Measurements from ENCODE around the gene CLDN9. TPM values are rescaled to one million over a fixed set of nuclear protein-coding genes. Genes with fewer than 3 reads are reported as not detected.

Gene CLDN9
- total and polyA plus RNA-seq, 2 donors (not counting 1 experiment from before 2014, with no cell fraction given): 0.04 TPM; not detected in 1

DNA sequence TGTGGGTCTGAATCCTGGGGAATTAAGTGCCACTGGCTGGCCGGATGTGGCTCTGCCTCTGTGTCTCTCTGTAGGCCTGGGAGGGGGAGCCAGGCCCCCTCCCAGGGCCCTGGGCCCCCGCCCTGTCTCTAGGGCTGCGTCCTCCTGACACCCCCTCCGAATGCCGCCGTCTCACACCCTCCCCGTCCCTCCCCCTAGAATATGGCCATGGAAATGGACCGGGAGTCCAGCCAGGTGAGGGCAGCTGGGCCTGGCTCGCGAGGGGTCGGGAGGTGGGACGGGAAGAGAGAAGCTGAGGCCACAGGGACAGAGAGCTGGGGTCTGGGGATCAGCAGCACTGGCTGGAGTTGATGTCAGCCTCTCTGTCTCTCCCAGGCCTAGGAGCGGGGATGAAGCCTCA lies 16.4 kb upstream of the CLDN9 start:
- Mint-ChIP-seq H3K27ac (no peak overlapping the region), H3K9me3 (ENCODE audit: insufficient read depth) (no peaks in the 10 kb centered on the region), H3K27me3 (no peaks in the 10 kb centered on the region), H3K4me1 (no peaks in the 10 kb centered on the region), H3K4me3 (no peak overlapping the region)
- intact Hi-C loops (cut with micrococcal nuclease): no loop called here
- ChIA-PET POLR2A (no interaction called here), CTCF (interaction anchor here (0.8 kb wide), 1 partner anchor 99 kb away, joined by 3 read pairs; no protein-coding TSS in a partner anchor)
- no peaks in the 10 kb centered on the region for H4K20me1 ChIP-seq (ENCODE audit: control insufficient read depth, insufficient read depth, low read length, poor library complexity, severe bottlenecking)
- no peaks in the 10 kb centered on the region for H3K9me3 ChIP-seq (ENCODE audit: control extremely low read depth in 1 of 3, control insufficient read depth in 2 of 3, insufficient read depth in 1 of 3, low read length in 2 of 3)
- no peak overlapping the region for H3K4me2 ChIP-seq (replicated peaks; ENCODE audit: low read depth, low read length, poor library complexity, severe bottlenecking)
- DNase-seq: no peak
- peaks cover 0 to 3% (median 0%) of the 10 kb centered on the region in 4 experiments for H3K27me3 ChIP-seq (replicated peaks in 1 of 4; ENCODE audit: control extremely low read depth in 1 of 4, control insufficient read depth in 3 of 4, insufficient read depth in 4 of 4, low read length in 3 of 4)
- H3K36me3 ChIP-seq (replicated peaks in 1 of 2; ENCODE audit: control extremely low read depth in 1 of 2, control insufficient read depth in 1 of 2, extremely low read depth in 1 of 2, insufficient read depth in 2 of 2, low read length in 1 of 2): no peaks in the 10 kb centered on the region
- no peak overlapping the region for H2AFZ ChIP-seq (ENCODE audit: insufficient read depth, low read depth, low read length, poor library complexity, severe bottlenecking)
- TF ChIP-seq, protein P1, sequence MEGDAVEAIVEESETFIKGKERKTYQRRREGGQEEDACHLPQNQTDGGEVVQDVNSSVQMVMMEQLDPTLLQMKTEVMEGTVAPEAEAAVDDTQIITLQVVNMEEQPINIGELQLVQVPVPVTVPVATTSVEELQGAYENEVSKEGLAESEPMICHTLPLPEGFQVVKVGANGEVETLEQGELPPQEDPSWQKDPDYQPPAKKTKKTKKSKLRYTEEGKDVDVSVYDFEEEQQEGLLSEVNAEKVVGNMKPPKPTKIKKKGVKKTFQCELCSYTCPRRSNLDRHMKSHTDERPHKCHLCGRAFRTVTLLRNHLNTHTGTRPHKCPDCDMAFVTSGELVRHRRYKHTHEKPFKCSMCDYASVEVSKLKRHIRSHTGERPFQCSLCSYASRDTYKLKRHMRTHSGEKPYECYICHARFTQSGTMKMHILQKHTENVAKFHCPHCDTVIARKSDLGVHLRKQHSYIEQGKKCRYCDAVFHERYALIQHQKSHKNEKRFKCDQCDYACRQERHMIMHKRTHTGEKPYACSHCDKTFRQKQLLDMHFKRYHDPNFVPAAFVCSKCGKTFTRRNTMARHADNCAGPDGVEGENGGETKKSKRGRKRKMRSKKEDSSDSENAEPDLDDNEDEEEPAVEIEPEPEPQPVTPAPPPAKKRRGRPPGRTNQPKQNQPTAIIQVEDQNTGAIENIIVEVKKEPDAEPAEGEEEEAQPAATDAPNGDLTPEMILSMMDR (IDR thresholded peaks at IDR 0.05): no peak
- ATAC-seq (ENCODE audit: low read depth): no peak
- H3K4me3 ChIP-seq (ENCODE audit: control extremely low read depth in 1 of 5, extremely low read depth in 1 of 5, insufficient read depth in 1 of 5, low read depth in 2 of 5, low read length in 4 of 5): no peak overlapping the region
- WGBS (ENCODE audit: insufficient coverage): 92% methylated on average over 11 of the region's 13 CpGs
- H3K27ac ChIP-seq (ENCODE audit: low read length in 2 of 2): no peak overlapping the region
- no peaks in the 10 kb centered on the region for H3K79me2 ChIP-seq (ENCODE audit: control insufficient read depth, insufficient read depth, low read length)
- H3K9ac ChIP-seq (ENCODE audit: low read length): no peak overlapping the region
- no peaks in the 10 kb centered on the region for H3K4me1 ChIP-seq (ENCODE audit: control insufficient read depth in 2 of 2, insufficient read depth in 2 of 2, low read length in 2 of 2)

DNA sequence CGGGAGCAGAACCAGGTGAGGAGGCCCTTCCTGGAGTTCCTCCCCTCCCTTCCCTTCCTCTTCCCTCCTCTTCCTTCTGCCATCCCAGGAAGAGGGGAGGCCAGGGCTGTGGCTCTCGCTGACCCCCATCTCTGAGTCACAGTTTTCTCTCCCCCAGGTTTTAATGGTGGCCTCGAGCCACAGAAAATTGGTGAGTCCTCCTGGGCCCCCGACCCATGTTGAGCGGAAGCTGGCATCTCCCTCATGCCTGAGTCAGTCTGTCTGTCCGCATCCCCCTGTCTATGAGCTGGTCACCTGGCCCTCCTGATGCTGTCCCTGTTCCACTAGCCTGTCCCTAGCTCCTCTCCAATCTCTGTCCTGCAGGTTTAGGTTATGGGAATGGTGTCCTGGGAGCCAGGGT lies 12.8 kb upstream of the CLDN9 start:
- H3K79me2 ChIP-seq (ENCODE audit: control insufficient read depth, insufficient read depth, low read length): no peaks in the 10 kb centered on the region
- TF ChIP-seq, protein P1 (IDR thresholded peaks at IDR 0.05): no peak
- TF ChIP-seq EZH2 (IDR thresholded peaks at IDR 0.05; ENCODE audit: borderline replicate concordance, insufficient read depth, low read depth, low read length, poor library complexity, severe bottlenecking): no peak
- no peak overlapping the region for H2AFZ ChIP-seq (ENCODE audit: insufficient read depth, low read depth, low read length, poor library complexity, severe bottlenecking)
- H3K9me3 ChIP-seq (ENCODE audit: control extremely low read depth in 1 of 3, control insufficient read depth in 2 of 3, insufficient read depth in 1 of 3, low read length in 2 of 3): peaks cover 0 to 5% (median 0%) of the 10 kb centered on the region in 3 donors
- no peak overlapping the region for H3K4me2 ChIP-seq (replicated peaks; ENCODE audit: low read depth, low read length, poor library complexity, severe bottlenecking)
- intact Hi-C loops (cut with micrococcal nuclease): no loop called here
- Mint-ChIP-seq H3K9me3 (ENCODE audit: insufficient read depth) (no peaks in the 10 kb centered on the region), H3K27me3 (peaks cover 2% of the 10 kb centered on the region), H3K4me1 (peaks cover 5% of the 10 kb centered on the region), H3K27ac (no peak overlapping the region), H3K4me3 (no peak overlapping the region)
- ChIA-PET CTCF (interaction anchor here (9.6 kb wide), 1 partner anchor 29 kb away, joined by 213 read pairs; no protein-coding TSS in a partner anchor), POLR2A (no interaction called here)
- no peaks in the 10 kb centered on the region for H3K36me3 ChIP-seq (replicated peaks in 1 of 2; ENCODE audit: control extremely low read depth in 1 of 2, control insufficient read depth in 1 of 2, extremely low read depth in 1 of 2, insufficient read depth in 2 of 2, low read length in 1 of 2)
- H3K4me3 ChIP-seq (ENCODE audit: control extremely low read depth in 1 of 5, extremely low read depth in 1 of 5, insufficient read depth in 1 of 5, low read depth in 2 of 5, low read length in 4 of 5): no peak overlapping the region
- H3K4me1 ChIP-seq (ENCODE audit: control insufficient read depth in 2 of 2, insufficient read depth in 2 of 2, low read length in 2 of 2): peaks cover 2 to 7% of the 10 kb centered on the region in 2 donors
- DNase-seq (no peak), ATAC-seq (ENCODE audit: low read depth) (no peak)
- WGBS (ENCODE audit: insufficient coverage): 89% methylated on average over 5 of the region's 6 CpGs
- no peak overlapping the region for H3K27ac ChIP-seq (ENCODE audit: low read length in 2 of 2)
- H3K9ac ChIP-seq (ENCODE audit: low read length): no peak overlapping the region
- no peaks in the 10 kb centered on the region for H4K20me1 ChIP-seq (ENCODE audit: control insufficient read depth, insufficient read depth, low read length, poor library complexity, severe bottlenecking)
- H3K27me3 ChIP-seq (replicated peaks in 1 of 4; ENCODE audit: control extremely low read depth in 1 of 4, control insufficient read depth in 3 of 4, insufficient read depth in 4 of 4, low read length in 3 of 4): peaks cover 0 to 5% (median 0%) of the 10 kb centered on the region in 4 experiments
